IPS DF 6.9 (cell line): ENCODE measurements around the gene SLC4A8.
"Not testable (repeated sequence)": the region's sequence is repeated elsewhere in the genome, so short reads cannot be mapped to it uniquely, and the experiment has no call there.

Experiments used
- DNase-seq: peaks from one replicate; pipeline ENCODE4 v3.0.0-alpha.2; 2013; ENCODE audit warnings: low read depth, low spot score
- H3K27ac ChIP-seq: one replicate; pipeline ENCODE4 v1.5.1; 2013; ENCODE audit warnings: low read length, control low read depth
- H3K27me3 ChIP-seq: 2 replicates; pipeline ENCODE4 v1.6.1; 2013; ENCODE audit warnings: mild to moderate bottlenecking, low read length; ENCODE audit not compliant: control insufficient read depth, insufficient read depth
- H3K36me3 ChIP-seq: 2 replicates; pipeline ENCODE4 v1.6.1; 2013; ENCODE audit warnings: low read length; ENCODE audit not compliant: control insufficient read depth, insufficient read depth
- H3K4me1 ChIP-seq: 2 replicates; pipeline ENCODE4 v1.6.1; 2013; ENCODE audit warnings: low read length; ENCODE audit not compliant: control insufficient read depth, insufficient read depth
- H3K4me3 ChIP-seq: 2 replicates; pipeline ENCODE4 v1.5.1; 2013; ENCODE audit warnings: mild to moderate bottlenecking, low read length
- H3K9me3 ChIP-seq: 2 replicates; pipeline ENCODE4 v1.6.1; 2013; ENCODE audit warnings: low read length, inconsistent platforms; ENCODE audit not compliant: control insufficient read depth, insufficient read depth
- WGBS: extraction: QIAGEN DNeasy Blood & Tissue Kit; methylation state at CpG from one replicate; pipeline ENCODE4 v1.1.7; 2013; ENCODE audit warnings: mixed read lengths, missing lambda C conversion rate; ENCODE audit not compliant: insufficient read length, insufficient coverage; 5-methylcytosine and 5-hydroxymethylcytosine counted together

SLC4A8 gene

DNA sequence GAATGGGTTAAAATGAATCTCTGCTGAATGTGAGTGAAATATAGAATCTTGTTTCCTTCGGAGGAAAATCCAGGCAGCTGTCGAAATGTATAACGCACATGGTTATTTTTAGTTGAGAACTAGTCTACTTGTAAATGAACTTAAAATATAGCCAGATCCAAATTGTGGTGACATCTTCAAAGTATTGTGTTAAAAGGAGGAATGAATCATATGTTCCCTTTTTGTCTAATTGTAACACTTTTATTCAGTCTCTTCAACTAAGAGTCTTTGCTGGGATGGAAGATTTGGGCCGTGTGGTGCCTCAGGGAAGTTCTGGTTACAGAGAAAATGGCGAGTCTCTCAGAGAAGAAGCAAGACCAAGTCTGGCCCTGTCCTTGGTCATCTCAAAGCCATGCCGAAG, 82.5 kb downstream of the SLC4A8 start:
- Histone ChIP-seq H3K27ac (no peak overlapping the region), H3K27me3 (no peaks in the 10 kb centered on the region), H3K4me3 (no peak overlapping the region), H3K4me1 (peaks cover 2% of the 10 kb centered on the region; the same call in 1 of the 2 replicates), H3K36me3 (no peaks in the 10 kb centered on the region), H3K9me3 (no peaks in the 10 kb centered on the region)
- no CpG with 5 or more reads among the region's 6 CpGs for WGBS
- no peak for DNase-seq

DNA sequence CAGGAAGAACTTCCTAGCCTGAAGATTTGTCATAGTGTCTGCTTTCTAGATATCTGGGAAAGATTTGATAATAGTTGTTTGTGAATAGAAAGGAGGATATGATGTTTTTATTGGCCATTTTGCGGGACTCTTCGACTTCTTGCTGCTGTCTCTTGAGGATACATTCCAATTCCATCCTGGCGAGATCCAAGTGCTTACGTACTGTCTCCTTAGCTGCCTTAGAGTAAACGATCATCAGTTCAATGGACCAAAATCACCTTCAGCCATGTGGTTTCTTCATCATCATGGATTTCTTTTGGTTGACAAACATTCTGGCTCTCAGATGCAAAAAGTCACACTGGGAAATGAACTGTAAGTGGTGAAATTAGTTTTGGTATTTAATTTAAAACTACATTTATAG, 83.7 kb downstream of the SLC4A8 start:
- no peaks in the 10 kb centered on the region for H3K27me3 ChIP-seq
- peaks cover 2% of the 10 kb centered on the region; the same call in 1 of the 2 replicates for H3K4me1 ChIP-seq
- no peak overlapping the region for H3K4me3 ChIP-seq
- no CpG with 5 or more reads among the region's 5 CpGs for WGBS
- DNase-seq = no peak
- H3K36me3 ChIP-seq = no peaks in the 10 kb centered on the region; the same call in 1 of the 2 replicates
- H3K27ac ChIP-seq = no peak overlapping the region
- H3K9me3 ChIP-seq = no peaks in the 10 kb centered on the region

DNA sequence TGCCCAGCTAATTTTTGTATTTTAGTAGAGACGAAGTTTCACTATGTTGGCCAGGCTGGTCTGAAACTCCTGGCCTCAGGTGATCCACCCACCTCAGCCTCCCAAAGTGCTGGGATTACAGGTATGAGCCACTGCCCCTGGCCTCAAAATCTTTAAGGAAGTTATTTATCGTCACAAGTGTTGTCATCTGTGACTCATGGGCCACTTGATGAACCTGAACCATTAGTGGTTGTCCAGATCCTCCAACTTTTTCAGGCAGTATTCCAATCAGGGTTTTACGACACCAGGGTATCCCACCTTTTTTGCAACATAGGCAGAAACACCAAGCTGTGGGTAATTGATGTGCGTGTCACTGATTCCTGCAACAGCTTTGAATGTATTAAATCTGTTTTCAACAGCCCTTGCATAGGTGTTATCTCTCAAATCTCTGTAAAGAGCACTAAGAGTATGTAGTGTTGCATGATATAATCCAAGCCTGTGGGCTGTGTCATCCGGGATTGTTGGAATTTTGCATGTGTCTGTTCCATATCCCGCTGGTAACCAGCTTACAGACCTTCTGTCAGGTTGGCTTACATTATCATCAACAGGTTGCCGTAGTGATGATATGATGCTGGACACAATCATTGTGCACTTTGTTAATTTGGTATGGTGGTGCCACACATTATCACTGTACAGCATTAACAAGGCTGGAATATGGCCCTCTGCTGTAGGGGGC, 87.1 kb downstream of the SLC4A8 start:
- H3K27ac ChIP-seq = no peak overlapping the region
- H3K4me1 ChIP-seq = no peaks in the 10 kb centered on the region
- no peaks in the 10 kb centered on the region for H3K9me3 ChIP-seq
- no peak overlapping the region for H3K4me3 ChIP-seq
- H3K27me3 ChIP-seq = no peaks in the 10 kb centered on the region
- H3K36me3 ChIP-seq = no peaks in the 10 kb centered on the region; the same call in 1 of the 2 replicates
- WGBS = no CpG with 5 or more reads among the region's 7 CpGs
- DNase-seq = no peak

DNA sequence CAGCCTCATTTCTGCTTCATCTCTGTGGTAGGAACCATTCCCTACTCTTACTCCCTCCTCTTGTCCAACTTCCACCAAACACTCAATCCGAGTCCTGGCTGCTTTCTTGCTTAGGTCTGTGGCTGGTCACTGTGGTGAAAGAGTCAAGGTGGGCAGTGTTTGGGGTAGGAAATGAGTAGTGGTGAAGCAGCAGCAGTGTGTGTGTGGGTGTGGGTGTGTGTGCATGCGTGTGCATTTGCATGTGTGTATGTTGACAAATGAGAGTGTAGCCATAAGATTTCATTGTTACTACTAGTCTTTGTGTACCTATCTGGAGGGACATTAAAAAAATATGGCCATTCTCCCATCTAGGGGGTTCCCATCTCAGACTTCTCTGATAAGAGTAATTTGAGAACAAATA, 87.8 kb downstream of the SLC4A8 start:
- Histone ChIP-seq H3K27me3 (no peaks in the 10 kb centered on the region), H3K27ac (no peak overlapping the region), H3K36me3 (no peaks in the 10 kb centered on the region; the same call in 1 of the 2 replicates), H3K9me3 (no peaks in the 10 kb centered on the region), H3K4me1 (no peaks in the 10 kb centered on the region), H3K4me3 (no peak overlapping the region)
- DNase-seq = no peak
- WGBS = no CpG with 5 or more reads among the region's 2 CpGs

DNA sequence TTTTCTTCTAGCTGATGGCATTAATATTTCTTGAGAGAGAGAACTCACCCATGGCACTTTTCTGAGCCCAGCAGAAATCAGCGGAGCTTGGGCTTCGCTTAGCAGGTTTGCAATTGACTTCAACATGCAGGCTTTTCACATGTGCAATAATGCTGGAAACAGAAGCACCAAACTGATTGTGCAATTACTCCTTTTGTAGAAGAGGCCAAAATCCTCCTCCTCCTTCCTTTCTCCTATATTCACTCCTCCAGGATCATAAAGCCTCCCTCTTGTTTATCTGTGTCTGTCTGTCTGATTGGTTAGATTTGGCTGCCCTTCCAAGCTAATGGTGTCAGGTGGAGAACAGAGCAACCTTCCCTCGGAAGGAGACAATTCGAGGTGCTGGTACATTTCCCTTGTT, 90.4 kb downstream of the SLC4A8 start:
- no CpG with 5 or more reads among the region's 4 CpGs for WGBS
- H3K4me3 ChIP-seq, H3K9me3 ChIP-seq: not testable (repeated sequence)

DNA sequence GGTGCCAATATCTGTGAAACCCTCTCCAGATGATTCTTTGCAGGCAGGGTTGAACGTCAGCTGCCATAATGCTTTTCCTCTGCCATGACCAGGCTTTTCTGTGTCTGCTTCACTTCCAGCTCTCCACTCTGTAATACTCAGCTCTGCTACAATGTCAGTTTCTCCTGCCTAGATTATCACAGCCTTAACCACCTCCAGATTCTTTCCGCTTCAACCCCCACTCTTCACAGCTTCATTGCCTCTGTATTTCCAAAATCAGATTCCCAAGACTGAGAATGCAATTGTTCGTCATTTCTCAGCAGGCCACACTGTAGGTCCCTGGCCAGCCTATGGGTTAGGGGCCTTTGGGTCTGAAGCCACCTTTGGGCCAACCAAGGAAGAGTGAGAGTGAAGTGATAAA, 92.7 kb downstream of the SLC4A8 start:
- no peaks in the 10 kb centered on the region for H3K4me1 ChIP-seq
- H3K27me3 ChIP-seq = no peaks in the 10 kb centered on the region
- WGBS = no CpG with 5 or more reads among the region's 3 CpGs
- DNase-seq = no peak
- H3K9me3 ChIP-seq = no peaks in the 10 kb centered on the region
- no peak overlapping the region for H3K4me3 ChIP-seq
- no peak overlapping the region for H3K27ac ChIP-seq
- H3K36me3 ChIP-seq = no peaks in the 10 kb centered on the region; the same call in 1 of the 2 replicates

More for the DNA sequence above, 90.4 kb downstream of the SLC4A8 start:
- not testable (repeated sequence) for DNase-seq, H3K27ac ChIP-seq, H3K36me3 ChIP-seq, H3K27me3 ChIP-seq, H3K4me1 ChIP-seq

DNA sequence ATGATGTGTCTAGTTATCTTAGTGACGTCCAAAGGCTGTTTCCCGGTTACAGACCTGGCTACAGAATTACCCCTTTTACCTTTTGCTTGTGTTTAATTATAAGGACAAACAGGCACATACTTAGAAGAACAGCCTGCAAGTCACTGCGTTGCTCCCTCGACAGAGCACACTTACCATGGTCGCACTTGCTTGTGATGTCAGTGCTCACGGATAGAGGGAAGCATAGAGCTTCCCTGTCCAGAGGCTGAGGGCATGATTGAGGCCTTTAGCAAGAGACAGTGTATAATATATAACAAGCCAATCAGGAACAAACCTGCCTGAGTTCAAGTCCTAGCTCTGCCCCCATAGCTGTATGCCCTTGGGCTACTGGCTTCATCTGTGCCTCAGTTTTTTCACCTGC, 93.2 kb downstream of the SLC4A8 start:
- Histone ChIP-seq H3K9me3 (no peaks in the 10 kb centered on the region), H3K27me3 (no peaks in the 10 kb centered on the region), H3K4me1 (no peaks in the 10 kb centered on the region), H3K4me3 (no peak overlapping the region), H3K36me3 (no peaks in the 10 kb centered on the region), H3K27ac (no peak overlapping the region)
- no peak for DNase-seq
- no CpG with 5 or more reads among the region's 6 CpGs for WGBS

DNA sequence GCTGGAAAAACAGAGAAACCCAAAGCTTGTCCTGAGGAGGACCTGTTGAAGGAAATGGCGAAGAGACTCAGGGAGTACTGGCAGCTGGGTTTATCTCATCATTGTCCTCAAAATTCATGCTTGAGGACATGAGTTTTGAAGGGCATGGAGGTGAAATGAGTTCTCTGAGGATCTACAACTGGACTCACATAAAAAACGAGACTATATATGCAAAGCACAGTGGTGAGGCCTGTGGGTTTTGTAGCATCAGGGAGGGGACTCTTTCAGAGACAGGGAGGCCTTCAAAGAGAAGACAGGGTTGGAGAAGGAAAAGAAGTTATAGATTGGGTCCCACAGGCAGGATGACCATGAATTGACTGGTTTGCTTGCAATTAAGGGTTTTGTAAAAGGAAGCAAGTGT, 95.1 kb downstream of the SLC4A8 start:
- H3K9me3 ChIP-seq = no peaks in the 10 kb centered on the region
- H3K4me3 ChIP-seq = no peak overlapping the region
- no peak overlapping the region for H3K27ac ChIP-seq
- no CpG with 5 or more reads among the region's 2 CpGs for WGBS
- H3K27me3 ChIP-seq = no peaks in the 10 kb centered on the region
- H3K4me1 ChIP-seq = no peaks in the 10 kb centered on the region
- H3K36me3 ChIP-seq = no peaks in the 10 kb centered on the region
- no peak for DNase-seq

DNA sequence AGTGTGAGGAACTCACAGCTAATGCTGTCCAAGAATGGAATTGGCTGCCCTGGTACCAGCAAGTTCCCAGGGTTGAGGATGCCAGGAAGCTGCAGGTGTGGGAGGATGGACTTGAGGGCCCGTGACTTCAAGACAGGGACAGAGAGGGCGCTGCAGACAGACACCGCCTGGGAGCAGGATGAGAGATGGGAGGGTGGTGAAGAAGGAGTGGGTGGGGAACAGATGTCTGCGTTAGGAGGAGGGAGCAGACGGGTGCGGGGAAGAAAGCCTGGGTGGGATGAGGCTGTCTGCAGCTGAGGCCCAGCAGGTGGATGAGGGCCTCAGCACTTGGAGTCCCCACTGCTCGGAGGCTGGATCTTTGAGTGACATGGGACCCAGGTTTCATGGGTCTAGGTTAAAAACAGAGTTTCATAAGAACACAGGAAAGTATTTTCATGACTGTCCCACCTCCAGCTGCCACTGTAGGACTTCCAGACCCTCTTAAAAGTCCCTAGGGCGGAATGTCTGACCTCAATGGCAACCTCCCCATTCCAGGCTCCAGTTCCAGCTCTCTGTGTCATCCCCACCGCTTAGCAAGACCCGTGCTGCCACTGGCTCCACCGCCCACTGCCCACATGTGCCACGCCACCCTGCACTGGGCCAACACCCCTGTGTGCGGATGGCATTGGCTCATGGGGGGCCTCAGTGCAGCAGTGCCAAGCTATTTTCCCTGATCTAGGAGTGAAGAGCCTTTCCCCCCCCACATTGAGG, 96.1 kb downstream of the SLC4A8 start:
- Histone ChIP-seq H3K4me1 (no peaks in the 10 kb centered on the region), H3K36me3 (no peaks in the 10 kb centered on the region), H3K27ac (no peak overlapping the region), H3K4me3 (no peak overlapping the region), H3K9me3 (no peaks in the 10 kb centered on the region), H3K27me3 (no peaks in the 10 kb centered on the region)
- no CpG with 5 or more reads among the region's 13 CpGs for WGBS
- DNase-seq = peak; percentile 16

DNA sequence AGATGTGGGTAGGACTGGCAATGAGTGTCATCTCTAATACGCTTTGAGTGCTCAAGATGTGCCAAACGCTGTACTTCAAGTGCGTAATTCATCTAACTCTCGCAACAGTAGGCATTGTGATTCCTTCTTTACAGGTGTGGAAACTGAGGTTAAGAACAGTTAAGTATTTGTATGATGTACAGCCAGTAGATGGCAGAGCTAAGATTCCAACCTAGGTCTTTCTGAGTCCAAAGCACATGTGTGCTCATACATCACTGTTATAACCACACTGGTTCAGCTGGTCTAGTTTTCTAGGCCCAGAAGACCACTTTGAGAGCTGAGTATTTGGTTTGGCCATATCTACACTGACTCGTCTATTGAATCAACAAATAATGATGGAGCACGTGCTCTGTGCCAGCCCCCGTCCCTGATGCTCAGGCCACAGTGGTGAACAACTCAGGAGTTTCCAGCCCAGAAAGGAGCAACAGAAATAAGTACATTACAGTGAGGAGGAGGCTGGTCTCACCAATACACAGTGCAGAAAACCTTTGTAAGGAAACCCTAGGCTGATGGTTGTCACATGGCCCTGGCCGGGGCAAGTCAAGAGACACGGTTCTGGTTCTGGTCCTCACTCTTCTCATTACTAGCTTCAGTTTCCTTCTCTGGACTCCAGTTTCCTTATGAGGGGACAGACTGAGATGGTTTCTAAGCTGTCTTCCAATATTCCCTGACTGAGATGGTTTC, 97.1 kb downstream of the SLC4A8 start:
- Histone ChIP-seq H3K4me1 (no peaks in the 10 kb centered on the region), H3K36me3 (no peaks in the 10 kb centered on the region), H3K27me3 (no peaks in the 10 kb centered on the region), H3K9me3 (no peaks in the 10 kb centered on the region), H3K4me3 (no peak overlapping the region), H3K27ac (no peak overlapping the region)
- no peak for DNase-seq
- no CpG with 5 or more reads among the region's 9 CpGs for WGBS
